Epithelial cell of proximal tubule (primary cell): ENCODE results near the gene EML6. TPM values are rescaled to one million over a fixed set of nuclear protein-coding genes. Genes with fewer than 3 reads are reported as not detected.
A peak's percentile ranks its signal among the peaks of the same experiment; 100 is the strongest.

Experiments
- DNase-seq: peaks from one replicate; pipeline ENCODE4 v3.0.0-alpha.2; 2011; ENCODE audit warnings: low read depth
- H3K4me3 ChIP-seq: 2 replicates; pipeline ENCODE4 v1.5.1; 2011; ENCODE audit warnings: low read depth, mild to moderate bottlenecking, low read length
- total RNA-seq: library from RNA; depleted of rRNA; stranded (reverse); fragments of >200 nt; gene quantifications from 2 replicates; pipeline ENCODE4 v1.2.3, GENCODE V29; 2015
- TF ChIP-seq, protein P1 (sequence below): conservative IDR thresholded peaks from 2 replicates; pipeline ENCODE4 v1.5.1; 2012; ENCODE audit warnings: low read depth, mild to moderate bottlenecking, low read length

The EML6 gene
- total RNA-seq, 1 donor from 2014 or later: 3.7 TPM

DNA sequence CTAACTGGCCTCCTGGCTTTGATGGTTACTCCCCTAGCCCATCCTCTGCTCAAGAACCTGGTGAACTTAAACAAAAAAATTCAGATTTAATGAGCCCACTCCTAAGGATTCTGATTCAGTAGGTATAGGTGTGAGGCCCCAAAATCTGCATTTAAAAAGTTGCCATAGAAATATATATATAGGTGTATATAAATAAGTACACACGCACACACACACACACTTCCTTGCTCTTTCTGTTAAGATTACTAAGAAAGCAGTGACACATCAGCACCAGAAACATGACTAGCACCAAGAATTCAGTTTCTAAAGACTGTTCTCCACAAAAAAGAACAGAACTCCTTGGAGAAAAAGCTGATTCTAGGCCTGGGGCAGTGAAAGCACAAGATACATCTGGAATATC, 17.8 kb downstream of the EML6 start:
- TF ChIP-seq, protein P1, sequence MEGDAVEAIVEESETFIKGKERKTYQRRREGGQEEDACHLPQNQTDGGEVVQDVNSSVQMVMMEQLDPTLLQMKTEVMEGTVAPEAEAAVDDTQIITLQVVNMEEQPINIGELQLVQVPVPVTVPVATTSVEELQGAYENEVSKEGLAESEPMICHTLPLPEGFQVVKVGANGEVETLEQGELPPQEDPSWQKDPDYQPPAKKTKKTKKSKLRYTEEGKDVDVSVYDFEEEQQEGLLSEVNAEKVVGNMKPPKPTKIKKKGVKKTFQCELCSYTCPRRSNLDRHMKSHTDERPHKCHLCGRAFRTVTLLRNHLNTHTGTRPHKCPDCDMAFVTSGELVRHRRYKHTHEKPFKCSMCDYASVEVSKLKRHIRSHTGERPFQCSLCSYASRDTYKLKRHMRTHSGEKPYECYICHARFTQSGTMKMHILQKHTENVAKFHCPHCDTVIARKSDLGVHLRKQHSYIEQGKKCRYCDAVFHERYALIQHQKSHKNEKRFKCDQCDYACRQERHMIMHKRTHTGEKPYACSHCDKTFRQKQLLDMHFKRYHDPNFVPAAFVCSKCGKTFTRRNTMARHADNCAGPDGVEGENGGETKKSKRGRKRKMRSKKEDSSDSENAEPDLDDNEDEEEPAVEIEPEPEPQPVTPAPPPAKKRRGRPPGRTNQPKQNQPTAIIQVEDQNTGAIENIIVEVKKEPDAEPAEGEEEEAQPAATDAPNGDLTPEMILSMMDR: no peak
- DNase-seq: no peak
- H3K4me3 ChIP-seq: no peak overlapping the region

DNA sequence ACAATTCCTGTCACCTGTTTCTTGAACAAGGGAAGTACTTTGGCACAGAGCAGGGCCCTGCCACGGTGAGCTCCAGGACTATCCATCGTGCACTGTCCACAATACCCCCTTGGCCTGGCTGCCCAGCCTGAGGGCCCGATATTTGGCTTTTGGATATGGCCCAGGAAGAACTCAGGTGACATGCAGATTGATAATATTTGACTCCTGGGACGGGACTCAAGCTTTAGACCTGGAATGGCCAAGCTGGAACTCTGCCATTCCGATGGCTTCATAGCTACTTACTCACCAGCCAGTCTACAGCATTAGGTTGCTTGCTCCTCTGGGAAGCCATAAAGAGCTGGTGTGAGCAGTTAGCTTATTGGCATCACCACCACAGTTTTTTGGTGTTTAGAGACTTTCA, 26.6 kb downstream of the EML6 start:
- no peak overlapping the region for H3K4me3 ChIP-seq
- no peak for DNase-seq
- TF ChIP-seq, protein P1: no peak

DNA sequence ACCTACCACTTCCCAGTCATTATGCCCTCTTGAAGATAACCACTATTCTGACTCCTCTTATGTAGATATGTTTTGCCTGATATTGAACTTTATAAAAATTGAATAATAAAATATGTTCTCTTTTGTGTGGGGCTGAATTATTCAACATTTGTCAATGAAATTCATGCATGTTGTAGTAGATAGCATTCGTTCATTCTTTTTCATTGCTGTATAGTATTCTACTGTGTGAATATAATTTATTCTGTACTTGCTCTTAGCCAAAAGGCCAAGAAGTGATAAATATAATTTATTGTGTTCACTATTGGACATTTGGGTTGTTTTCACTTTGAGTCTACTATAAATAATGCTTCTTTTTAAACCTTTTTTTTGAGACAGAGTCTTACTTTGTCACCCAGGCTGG, 29.0 kb downstream of the EML6 start:
- no peak overlapping the region for H3K4me3 ChIP-seq
- TF ChIP-seq, protein P1: no peak
- no peak for DNase-seq

DNA sequence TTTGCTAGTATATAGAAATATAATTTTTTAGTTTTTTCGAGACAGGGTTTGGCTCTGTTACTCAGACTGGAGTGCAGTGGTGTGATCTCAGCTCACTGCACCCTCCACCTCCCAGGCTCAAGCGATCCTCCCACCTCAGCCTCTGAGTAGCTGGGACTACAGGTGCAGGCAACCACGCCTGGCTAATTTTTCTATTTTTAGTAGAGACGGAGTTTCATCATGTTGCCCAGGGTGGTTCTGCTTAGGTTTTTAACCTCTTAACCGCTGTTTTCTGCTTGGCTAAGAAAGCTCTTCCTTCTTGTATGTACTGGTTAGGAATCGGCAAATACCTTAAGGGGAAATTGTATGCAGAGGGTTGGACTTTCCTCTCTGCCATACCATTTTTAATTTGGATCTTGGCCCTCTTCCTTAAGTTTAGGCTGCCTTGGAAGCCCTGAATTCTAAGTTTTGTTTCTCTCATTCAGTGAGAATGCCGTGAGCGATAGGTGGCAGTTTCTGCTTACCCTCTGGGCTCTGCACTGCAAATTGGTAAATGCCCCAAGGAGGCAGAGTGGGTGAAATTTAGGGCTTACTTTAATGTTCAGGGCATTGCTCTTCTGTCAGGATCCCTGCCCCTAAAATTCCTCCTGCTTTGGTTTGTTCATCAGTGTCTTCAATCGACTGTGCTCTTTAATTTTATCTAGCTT, 32.3 kb downstream of the EML6 start:
- H3K4me3 ChIP-seq: peak overlapping the region; percentile 17

DNA sequence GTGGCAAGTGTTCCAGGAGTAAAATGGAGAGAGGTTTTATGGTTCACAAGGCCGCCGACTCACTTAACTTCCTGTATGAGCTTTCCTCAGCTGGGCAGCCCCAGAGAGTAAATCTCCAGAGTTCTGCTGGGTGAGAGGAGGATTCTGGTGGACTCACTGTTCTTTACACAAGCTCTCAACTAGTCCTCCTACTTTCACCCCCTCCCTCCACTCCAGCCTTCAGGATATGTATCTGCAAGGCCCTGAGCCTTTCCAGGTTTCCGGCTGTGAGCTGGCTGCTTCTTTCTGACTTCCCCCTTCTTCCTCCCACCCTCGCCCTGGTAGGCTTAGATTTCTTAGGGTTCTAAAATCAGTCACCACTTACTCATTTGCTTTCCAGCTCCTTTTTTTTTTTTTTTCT, 34.0 kb downstream of the EML6 start:
- DNase-seq: no peak
- TF ChIP-seq, protein P1: no peak
- H3K4me3 ChIP-seq: no peak overlapping the region

More for the DNA sequence above, 32.3 kb downstream of the EML6 start:
- TF ChIP-seq, protein P1: peak; percentile 41
- DNase-seq: peak; percentile 36

DNA sequence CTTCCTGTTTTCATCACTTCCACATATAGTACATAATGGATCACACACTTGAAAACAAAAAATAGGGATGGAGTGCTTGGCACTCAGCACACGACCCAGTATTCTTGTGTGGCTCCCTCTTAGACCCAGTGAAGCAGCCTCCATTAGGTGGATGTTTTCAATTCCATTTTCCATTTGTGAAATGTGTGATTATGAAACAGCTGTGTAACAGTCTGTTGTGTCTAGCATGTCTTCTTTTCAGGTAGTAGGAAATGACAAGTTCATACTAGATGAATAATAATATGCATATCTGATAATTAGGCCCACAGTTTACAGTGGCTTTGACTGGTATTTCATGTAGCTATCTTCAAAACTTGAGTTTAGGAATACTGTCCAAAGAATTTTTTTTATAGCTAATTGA, 35.5 kb downstream of the EML6 start:
- no peak for DNase-seq
- TF ChIP-seq, protein P1: no peak
- no peak overlapping the region for H3K4me3 ChIP-seq

DNA sequence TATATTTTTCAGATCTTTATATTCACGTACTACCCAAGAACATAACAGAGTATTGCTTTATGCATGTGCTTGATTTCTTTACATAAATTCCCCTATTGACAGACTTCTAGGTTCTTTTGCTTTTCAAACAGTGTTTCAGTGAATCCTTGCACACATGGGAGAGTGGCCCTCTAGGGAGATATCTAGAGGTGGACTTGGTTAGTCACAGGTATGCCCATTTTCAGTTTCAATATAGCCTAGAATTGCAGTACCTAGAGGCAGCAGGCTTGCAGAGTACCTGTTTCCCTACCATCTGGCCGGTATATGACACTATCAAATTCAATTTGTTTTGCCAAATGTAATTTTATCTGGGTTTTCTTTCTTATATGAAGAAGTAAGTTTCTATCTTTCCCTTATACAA, 36.8 kb downstream of the EML6 start:
- TF ChIP-seq, protein P1: no peak
- no peak for DNase-seq
- no peak overlapping the region for H3K4me3 ChIP-seq
